ENCODE measurements around the gene PGM3. TPM values are rescaled to one million over a fixed set of nuclear protein-coding genes. Genes with fewer than 3 reads are reported as not detected.

PGM3 gene, protein sequence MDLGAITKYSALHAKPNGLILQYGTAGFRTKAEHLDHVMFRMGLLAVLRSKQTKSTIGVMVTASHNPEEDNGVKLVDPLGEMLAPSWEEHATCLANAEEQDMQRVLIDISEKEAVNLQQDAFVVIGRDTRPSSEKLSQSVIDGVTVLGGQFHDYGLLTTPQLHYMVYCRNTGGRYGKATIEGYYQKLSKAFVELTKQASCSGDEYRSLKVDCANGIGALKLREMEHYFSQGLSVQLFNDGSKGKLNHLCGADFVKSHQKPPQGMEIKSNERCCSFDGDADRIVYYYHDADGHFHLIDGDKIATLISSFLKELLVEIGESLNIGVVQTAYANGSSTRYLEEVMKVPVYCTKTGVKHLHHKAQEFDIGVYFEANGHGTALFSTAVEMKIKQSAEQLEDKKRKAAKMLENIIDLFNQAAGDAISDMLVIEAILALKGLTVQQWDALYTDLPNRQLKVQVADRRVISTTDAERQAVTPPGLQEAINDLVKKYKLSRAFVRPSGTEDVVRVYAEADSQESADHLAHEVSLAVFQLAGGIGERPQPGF
- total RNA-seq (2022; extraction: Qiagen RNA extraction) = 21.7 to 27.3 TPM (median 25.5 TPM) in 5 replicates

GRCh38 chr6:83192871-83193746 lies at the start of gene PGM3, which contains the start of gene RWDD2A:
TSS of gene PGM3 (minus strand) at chr6:83193265. CDS start at chr6:83191012, 2,253 bp downstream.
TSS of gene RWDD2A (plus strand) at chr6:83193357. CDS start at chr6:83194452, 1,095 bp downstream.

Other genes with a start within 250 kb of the PGM3 start
- 2.9 to 3.6 TPM (median 3.2 TPM) in 5 replicates for gene UBE3D, start 127.4 kb downstream of the PGM3 start, total RNA-seq (2022; extraction: Qiagen RNA extraction)
- 2.2 to 4.3 TPM (median 2.7 TPM) in 5 replicates for gene DOP1A, start 125.6 kb downstream of the PGM3 start, total RNA-seq (2022; extraction: Qiagen RNA extraction)
- 1.4 to 1.9 TPM (median 1.6 TPM) in 5 replicates for gene RWDD2A, start 92 bp upstream of the PGM3 start, total RNA-seq (2022; extraction: Qiagen RNA extraction)
- gene ME1, start 237.8 kb upstream of the PGM3 start, total RNA-seq (2022; extraction: Qiagen RNA extraction) = 36.3 to 40.5 TPM (median 38.2 TPM) in 5 replicates

All from A549 treated with Mapracorat at 1 μM for 4 hours (cell line).